ENCODE results near the gene MYH10. TPM values are rescaled to one million over a fixed set of nuclear protein-coding genes. Genes with fewer than 3 reads are reported as not detected.
"Not testable (repeated sequence)": the region's sequence is repeated elsewhere in the genome, so short reads cannot be mapped to it uniquely, and the experiment has no call there.

MYH10 gene
- total RNA-seq = 10 to 100 TPM; 49.9 to 52.9 TPM
- long read RNA-seq, partial matches to known transcripts = 91 of 116 reads
- long read RNA-seq, other reads (novel, unspliced or antisense) = 25 of 116 reads

- ATAC-seq = no peak
- intact Hi-C loops (cut with DNase I) = loop anchor here in 1 of 2 donors (2.0 kb wide), 1 partner anchor 78 kb away; no protein-coding TSS in a partner anchor
These were observed at the start of gene MYH10 for GRCh38 chr17:8630227-8630801. MYH10 (minus strand) TSS chr17:8630725; CDS start chr17:8623246, 7,479 bp downstream.

DNA sequence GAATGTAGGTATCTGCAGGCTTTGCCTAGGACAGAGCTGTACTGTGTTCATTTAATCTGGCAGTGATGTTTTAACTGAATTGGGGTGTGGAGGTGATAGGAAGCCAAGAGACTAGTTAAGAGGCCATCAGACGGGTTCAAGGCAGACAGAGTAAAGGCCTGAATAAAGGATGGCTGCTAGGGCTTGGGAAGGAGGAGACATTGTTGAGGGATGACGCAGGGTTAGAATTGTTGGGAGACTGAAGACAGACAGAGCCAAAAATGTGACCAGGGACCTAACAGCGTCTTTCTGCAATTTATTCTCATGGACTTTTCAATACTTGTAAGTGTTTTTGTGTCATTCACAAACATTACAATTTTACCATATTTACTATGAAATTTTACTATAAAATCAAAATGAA, 48.6 kb upstream of the MYH10 start:
- DNase-seq (no peak), ATAC-seq (peak in 1 of 2 donors; percentile 9)
- intact Hi-C loops (cut with DNase I) = loop anchor here in 1 of 2 donors (10.0 kb wide), 1 partner anchor 66 kb away; the partner anchor contains the start of gene CCDC42

More at GRCh38 chr17:8630227-8630801, at the start of gene MYH10:
- DNase-seq = peak; percentile 32

GRCh38 chr17:8675306-8675705, 44.8 kb upstream of the MYH10 start:
- ATAC-seq (no peak), DNase-seq (no peak)
- intact Hi-C loops (cut with DNase I) = loop anchor here in 1 of 2 donors (10.0 kb wide), 1 partner anchor 69 kb away; the partner anchor contains the start of gene CCDC42

DNA sequence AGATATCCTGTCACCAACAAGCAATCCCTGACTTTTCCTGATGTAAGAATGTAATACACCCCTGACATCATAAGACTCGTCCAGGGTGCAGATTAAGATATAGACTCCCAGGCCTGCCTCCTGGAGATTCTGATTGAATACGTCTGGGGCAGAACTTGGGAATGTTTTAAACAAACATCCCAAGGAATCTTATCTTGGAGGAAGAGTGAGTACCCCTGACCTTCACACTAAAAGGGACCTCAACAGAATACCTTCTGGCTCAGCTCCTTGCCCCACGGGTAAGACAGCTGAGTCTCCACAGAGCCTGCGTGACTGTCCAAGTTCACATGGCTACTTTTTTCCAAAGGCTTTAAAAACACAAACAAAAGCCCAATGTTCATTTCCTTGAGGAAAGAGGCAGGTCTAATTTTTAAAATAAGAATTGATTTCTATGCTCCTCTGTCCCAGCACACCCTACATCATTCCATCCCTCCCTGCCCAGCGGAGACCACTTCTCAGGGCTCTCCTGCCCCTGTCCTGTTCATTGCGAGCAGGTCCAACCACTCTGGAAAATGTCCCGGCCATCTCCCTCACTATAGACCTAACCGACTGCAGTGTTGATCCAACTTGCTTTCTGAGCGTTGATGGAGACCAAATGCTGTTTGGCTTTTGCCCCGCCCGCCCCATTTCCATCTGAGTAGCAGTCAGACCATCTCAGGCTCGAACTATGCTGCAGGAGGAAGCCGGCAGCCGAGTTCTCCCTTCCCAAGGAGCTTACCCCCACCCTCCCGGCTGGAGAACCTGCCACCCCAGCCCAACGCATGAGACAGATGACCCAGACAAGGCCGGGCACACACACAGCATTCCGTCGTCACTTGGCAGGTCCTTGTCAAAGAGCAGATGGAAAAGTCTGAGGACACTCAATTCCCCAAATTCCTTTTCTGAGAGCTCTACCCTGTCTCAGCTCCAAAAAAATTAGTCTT, 44.1 kb upstream of the MYH10 start:
- intact Hi-C loops (cut with DNase I) = loop anchor here in 1 of 2 donors (10.0 kb wide), 1 partner anchor 70 kb away; the partner anchor contains the start of gene CCDC42
- DNase-seq (peak; percentile 82), ATAC-seq (peak; percentile 82 to 90)

- ATAC-seq (peak; percentile 77 to 86), DNase-seq (peak; percentile 61)
- intact Hi-C loops (cut with DNase I) = loop anchor here in 1 of 2 donors (10.0 kb wide), 1 partner anchor 71 kb away; the partner anchor contains the start of gene CCDC42
These were observed 43.1 kb upstream of the MYH10 start for GRCh38 chr17:8673612-8674011.

DNA sequence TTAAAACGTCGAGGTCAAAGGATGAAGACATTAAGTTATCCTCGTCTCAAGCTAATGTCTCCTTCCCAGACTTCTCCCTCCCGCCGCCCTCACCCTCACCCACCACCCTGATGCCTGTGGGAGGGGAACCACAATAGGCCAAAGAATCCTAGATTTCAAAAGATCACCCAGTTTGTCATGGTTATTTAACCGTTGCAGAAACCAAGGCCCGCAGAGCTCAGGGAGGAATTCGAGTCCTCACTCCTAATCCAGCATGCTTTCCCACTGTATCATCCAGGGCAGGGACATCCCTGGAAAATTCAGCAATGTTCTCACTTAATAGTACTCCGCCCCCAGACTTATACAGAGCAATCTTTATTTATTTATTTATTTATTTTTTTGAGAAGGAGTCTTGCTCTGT, 41.8 kb upstream of the MYH10 start:
- intact Hi-C loops (cut with DNase I) = loop anchor here in 1 of 2 donors (10.0 kb wide), 1 partner anchor 72 kb away; the partner anchor contains the start of gene CCDC42
- no peak for DNase-seq
- no peak for ATAC-seq

- no peak for ATAC-seq
- no peak for DNase-seq
- intact Hi-C loops (cut with DNase I) = loop anchor here in 1 of 2 donors (10.0 kb wide), 1 partner anchor 74 kb away; the partner anchor contains the start of gene CCDC42
These were observed 39.9 kb upstream of the MYH10 start for GRCh38 chr17:8670421-8670820.

DNA sequence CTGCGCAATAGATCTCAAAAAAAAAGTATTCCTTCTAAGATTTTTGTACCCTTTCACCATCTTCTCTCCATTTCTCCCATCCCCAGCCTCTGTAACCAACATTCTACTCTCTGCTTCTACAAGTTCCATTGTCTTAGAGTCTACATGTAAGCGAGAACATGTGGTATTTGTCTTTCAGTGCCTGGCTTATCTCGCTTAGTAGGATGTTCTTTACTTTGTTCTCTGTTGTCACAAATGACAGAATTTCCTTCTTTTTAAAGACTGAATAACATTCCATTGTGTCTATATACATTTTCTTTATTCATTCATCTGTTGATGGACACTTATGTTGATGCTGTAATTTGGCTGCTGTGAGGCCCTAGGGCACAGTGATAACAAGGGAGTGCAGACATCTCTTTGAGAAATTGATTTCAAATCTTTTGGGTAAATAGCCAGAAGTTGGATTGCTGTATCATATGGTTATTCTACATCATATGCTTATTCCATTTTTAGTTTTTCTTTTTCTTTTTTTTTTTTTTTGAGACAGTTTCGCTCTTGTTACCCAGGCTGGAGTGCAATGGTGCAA, 37.7 kb upstream of the MYH10 start:
- DNase-seq = no peak
- no peak for ATAC-seq
- intact Hi-C loops (cut with DNase I) = no loop called here

GRCh38 chr17:8667421-8667820, 36.9 kb upstream of the MYH10 start:
- DNase-seq (no peak), ATAC-seq (no peak)
- intact Hi-C loops (cut with DNase I) = no loop called here

GRCh38 chr17:8665684-8666083, 35.2 kb upstream of the MYH10 start:
- no peak for ATAC-seq
- DNase-seq = no peak
- intact Hi-C loops (cut with DNase I) = no loop called here

- ATAC-seq = no peak
- intact Hi-C loops (cut with DNase I) = no loop called here
- DNase-seq = no peak
These were observed 34.1 kb upstream of the MYH10 start for GRCh38 chr17:8664456-8665126.

GRCh38 chr17:8662973-8663372, 32.4 kb upstream of the MYH10 start:
- no peak for ATAC-seq
- no peak for DNase-seq
- intact Hi-C loops (cut with DNase I) = no loop called here

DNA sequence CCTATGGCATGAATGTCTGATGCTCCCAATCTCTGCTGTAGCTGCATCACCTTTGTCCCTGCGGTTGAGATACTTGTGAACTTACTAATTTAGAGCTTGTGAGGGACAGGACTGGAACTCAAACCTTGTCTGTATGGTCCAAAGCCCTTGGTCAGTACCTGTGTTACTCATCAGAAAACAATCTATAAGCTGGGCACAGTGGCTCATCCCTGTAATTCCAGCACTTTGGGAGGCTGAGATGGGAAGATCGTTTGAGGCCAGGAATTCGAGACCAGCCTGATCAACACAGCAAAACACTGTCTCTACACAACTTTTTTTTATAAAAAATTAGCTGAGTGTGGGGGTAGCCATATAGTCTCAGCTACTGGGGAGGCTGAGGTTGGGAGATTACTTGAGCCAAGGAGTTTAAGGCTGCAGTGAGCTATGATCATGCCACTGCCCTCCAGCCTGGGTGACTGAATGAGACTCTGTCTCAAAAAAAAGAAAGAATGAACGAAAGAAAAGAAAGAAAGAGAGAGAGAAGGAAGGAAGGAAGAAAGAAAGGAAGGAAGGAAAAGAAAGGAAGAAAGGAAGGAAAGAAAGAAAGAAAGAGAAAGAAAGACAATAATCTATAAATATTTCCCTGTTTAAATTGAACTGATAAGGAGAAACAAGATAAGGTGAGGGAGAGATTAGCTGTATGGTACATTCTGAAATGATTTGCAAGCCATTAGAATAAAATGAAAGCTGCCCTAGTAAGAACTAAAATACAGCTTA, 31.7 kb upstream of the MYH10 start:
- intact Hi-C loops (cut with DNase I) = no loop called here
- ATAC-seq (no peak), DNase-seq (no peak)

GRCh38 chr17:8660709-8661108, 30.2 kb upstream of the MYH10 start:
- intact Hi-C loops (cut with DNase I); ATAC-seq; DNase-seq: not testable (repeated sequence)

- ATAC-seq = no peak
- intact Hi-C loops (cut with DNase I) = no loop called here
- no peak for DNase-seq
These were observed 29.4 kb upstream of the MYH10 start for GRCh38 chr17:8659758-8660410.

DNA sequence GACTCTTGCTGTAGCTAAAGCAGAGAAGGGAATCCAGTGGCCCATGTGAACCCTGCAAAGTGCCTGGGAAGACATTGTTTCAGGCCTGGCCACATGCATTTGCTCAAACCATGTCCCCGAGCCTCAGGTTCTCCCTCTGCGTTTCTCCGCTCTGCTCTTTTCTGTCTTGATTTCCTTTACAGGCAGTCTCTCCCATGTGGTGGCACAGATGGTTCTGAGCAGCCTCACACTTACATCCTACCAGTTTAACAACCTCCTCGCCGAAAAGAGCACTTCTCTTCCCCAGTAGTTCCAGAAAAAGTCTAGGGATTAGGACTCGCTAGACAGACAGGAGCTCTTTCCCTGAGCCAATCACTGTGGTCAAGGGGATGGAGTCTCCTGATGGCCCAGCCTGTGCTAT, 28.3 kb upstream of the MYH10 start:
- DNase-seq = no peak
- intact Hi-C loops (cut with DNase I) = no loop called here
- no peak for ATAC-seq

GRCh38 chr17:8656693-8657092, 26.2 kb upstream of the MYH10 start:
- ATAC-seq = no peak
- intact Hi-C loops (cut with DNase I) = no loop called here
- DNase-seq = no peak

GRCh38 chr17:8654822-8655221, 24.3 kb upstream of the MYH10 start:
- no peak for DNase-seq
- intact Hi-C loops (cut with DNase I) = no loop called here
- ATAC-seq = no peak
